PC-3 (cell line): ENCODE measurements around the gene AP2M1. TPM values are rescaled to one million over a fixed set of nuclear protein-coding genes. Genes with fewer than 3 reads are reported as not detected.
A peak's percentile ranks its signal among the peaks of the same experiment; 100 is the strongest.

Source experiments
- ATAC-seq: fragments of 200-7000 bp; cut with Tn5 transposase; 2 replicates; pipeline ENCODE4 v1.9.1; 2020; ENCODE audit warnings: mild to moderate bottlenecking, moderate library complexity
- BruUV-seq: library from RNA; stranded (reverse); fragments of 400-500 nt; replicated peaks from 2 replicates; lab custom pipeline; 2021; lab: Mats Ljungman, UMichigan
- CTCF ChIA-PET: fragments of 300-600 bp; sonication (Branson Sonifier 250); formaldehyde crosslinking; loops from one replicate; lab custom pipeline; 2022; ENCODE audit warnings: antibody characterized with exemption; lab: Charles Lee
- POLR2A ChIA-PET: fragments of 300-600 bp; sonication (Branson Sonifier 250); formaldehyde crosslinking; loops from one replicate; lab custom pipeline; 2022; ENCODE audit warnings: antibody characterized with exemption; ENCODE audit not compliant: unreplicated experiment; lab: Charles Lee
- DNase-seq: peaks from one replicate; pipeline ENCODE4 v3.0.0-alpha.2; 2015
- H2AFZ ChIP-seq: fragments of 300-600 bp; sonication (generic); 2 replicates; pipeline ENCODE4 v1.6.0; 2016; ENCODE audit warnings: antibody characterized with exemption, low read length
- H3F3A ChIP-seq: fragments of 300-600 bp; sonication (generic); one replicate; pipeline ENCODE4 v1.6.0; 2017; ENCODE audit warnings: antibody characterized with exemption, low read length, control low read depth, mild to moderate bottlenecking; ENCODE audit not compliant: unreplicated experiment
- H3K27ac ChIP-seq: fragments of 300-600 bp; sonication (generic); 2 replicates; pipeline ENCODE4 v1.5.1; 2016; ENCODE audit warnings: mild to moderate bottlenecking, low read length
- H3K27me3 ChIP-seq: fragments of 300-600 bp; sonication (generic); 2 replicates; pipeline ENCODE4 v1.6.1; 2016; ENCODE audit warnings: low read length, mixed read lengths
- H3K36me3 ChIP-seq: fragments of 300-600 bp; sonication (generic); 2 replicates; pipeline ENCODE4 v1.6.1; 2016; ENCODE audit warnings: low read depth, mixed run types, low read length, mixed read lengths
- H3K4me1 ChIP-seq: fragments of 300-600 bp; sonication (generic); 2 replicates; pipeline ENCODE4 v1.5.1; 2016; ENCODE audit warnings: low read length; ENCODE audit not compliant: insufficient read depth
- H3K4me2 ChIP-seq: fragments of 300-600 bp; sonication (generic); 2 replicates; pipeline ENCODE4 v1.6.0; 2016; ENCODE audit warnings: low read length
- H3K4me3 ChIP-seq: fragments of 300-600 bp; sonication (generic); 2 replicates; pipeline ENCODE4 v1.5.1; 2016; ENCODE audit warnings: mild to moderate bottlenecking, low read length, mixed read lengths
- H3K79me2 ChIP-seq: fragments of 300-600 bp; sonication (generic); 2 replicates; pipeline ENCODE4 v1.6.1; 2017; ENCODE audit warnings: low read length, mixed read lengths
- H3K9ac ChIP-seq: fragments of 300-600 bp; sonication (generic); 2 replicates; pipeline ENCODE4 v1.6.0; 2016; ENCODE audit warnings: mild to moderate bottlenecking, low read length
- H3K9me2 ChIP-seq: fragments of 300-600 bp; sonication (generic); replicated peaks from 2 replicates; pipeline ENCODE4 v1.6.1; 2016; ENCODE audit warnings: mixed run types, low read length, mixed read lengths
- H3K9me3 ChIP-seq: fragments of 300-600 bp; sonication (generic); 2 replicates; pipeline ENCODE4 v1.6.1; 2016; ENCODE audit warnings: low read length, mixed read lengths
- H4K20me1 ChIP-seq: fragments of 300-600 bp; sonication (generic); 2 replicates; pipeline ENCODE4 v1.6.1; 2016; ENCODE audit warnings: low read length, mixed read lengths
- EZH2 ChIP-seq: fragments of 300-600 bp; sonication (generic); IDR thresholded peaks from one replicate; pipeline ENCODE4 v1.6.1; 2017; ENCODE audit warnings: antibody characterized with exemption, mild to moderate bottlenecking, low read length; ENCODE audit not compliant: unreplicated experiment
- EZH2phosphoT487 ChIP-seq: fragments of 300-600 bp; sonication (generic); IDR thresholded peaks from 2 replicates; pipeline ENCODE4 v1.6.1; 2018; ENCODE audit warnings: mild to moderate bottlenecking, antibody characterized with exemption, low read length, borderline replicate concordance
- intact Hi-C: fragments of 100-400 bp; cut with micrococcal nuclease; formaldehyde crosslinking; loops from 2 replicates; pipeline ENCODE4 v1.9.0; 2023
- total RNA-seq: library from RNA; depleted of rRNA; stranded (reverse); fragments of >200 nt; gene quantifications from 2 replicates; pipeline ENCODE4 v1.2.3, GENCODE V29; 2014
- TF ChIP-seq, protein P1 (sequence below): fragments of 300-600 bp; sonication (generic); conservative IDR thresholded peaks from 2 replicates; pipeline ENCODE4 v1.5.1; 2017; ENCODE audit warnings: antibody characterized with exemption, low read depth, mild to moderate bottlenecking, low read length

The AP2M1 gene
- total RNA-seq, 1 experiment from 2014 or later = 522 TPM

DNA sequence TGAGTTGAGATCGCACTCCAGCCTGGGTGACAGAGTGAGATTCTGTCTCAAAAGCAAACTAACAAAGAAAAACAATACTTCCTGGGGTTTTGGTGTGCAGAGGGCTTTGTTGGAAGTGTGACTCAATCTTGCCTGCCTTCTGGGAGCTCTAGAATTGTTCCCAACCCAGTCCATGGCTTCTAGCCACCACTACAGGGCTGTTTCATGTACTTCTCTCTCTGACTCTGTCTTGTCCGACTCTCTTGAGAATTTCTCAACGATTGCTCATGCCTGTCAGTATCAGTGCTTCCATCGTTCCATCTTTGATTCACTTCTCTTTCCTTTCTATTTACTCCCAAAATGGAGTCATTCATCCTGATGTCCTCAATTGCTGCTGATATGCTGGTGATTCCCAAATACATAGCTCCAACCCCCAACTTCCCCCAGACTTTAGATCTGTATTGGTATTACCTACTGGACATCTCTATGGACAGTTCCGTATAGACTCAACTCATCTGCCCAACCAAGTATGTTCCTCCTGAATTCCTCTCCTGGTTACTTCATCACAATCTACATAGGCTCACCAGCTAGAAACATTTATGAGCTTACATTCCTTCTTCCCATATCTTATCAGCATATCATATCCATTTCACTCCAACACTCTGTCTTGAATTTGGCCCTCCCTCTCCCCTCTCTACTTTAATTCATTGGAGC, 1.8 kb upstream of the AP2M1 start:
- Histone ChIP-seq H3K9me3 (no peaks in the 10 kb centered on the region), H3K4me2 (no peak overlapping the region), H4K20me1 (peaks cover 12% of the 10 kb centered on the region), H3K9me2 (no peaks in the 10 kb centered on the region), H3K36me3 (peaks cover 11% of the 10 kb centered on the region), H2AFZ (no peak overlapping the region), H3K4me3 (no peak overlapping the region), H3K4me1 (peaks cover 55% of the 10 kb centered on the region), H3K27me3 (no peaks in the 10 kb centered on the region), H3K9ac (no peak overlapping the region), H3K79me2 (peaks cover 31% of the 10 kb centered on the region), H3F3A (no peaks in the 10 kb centered on the region), H3K27ac (peak overlapping the region; percentile 23)
- TF ChIP-seq, protein P1, sequence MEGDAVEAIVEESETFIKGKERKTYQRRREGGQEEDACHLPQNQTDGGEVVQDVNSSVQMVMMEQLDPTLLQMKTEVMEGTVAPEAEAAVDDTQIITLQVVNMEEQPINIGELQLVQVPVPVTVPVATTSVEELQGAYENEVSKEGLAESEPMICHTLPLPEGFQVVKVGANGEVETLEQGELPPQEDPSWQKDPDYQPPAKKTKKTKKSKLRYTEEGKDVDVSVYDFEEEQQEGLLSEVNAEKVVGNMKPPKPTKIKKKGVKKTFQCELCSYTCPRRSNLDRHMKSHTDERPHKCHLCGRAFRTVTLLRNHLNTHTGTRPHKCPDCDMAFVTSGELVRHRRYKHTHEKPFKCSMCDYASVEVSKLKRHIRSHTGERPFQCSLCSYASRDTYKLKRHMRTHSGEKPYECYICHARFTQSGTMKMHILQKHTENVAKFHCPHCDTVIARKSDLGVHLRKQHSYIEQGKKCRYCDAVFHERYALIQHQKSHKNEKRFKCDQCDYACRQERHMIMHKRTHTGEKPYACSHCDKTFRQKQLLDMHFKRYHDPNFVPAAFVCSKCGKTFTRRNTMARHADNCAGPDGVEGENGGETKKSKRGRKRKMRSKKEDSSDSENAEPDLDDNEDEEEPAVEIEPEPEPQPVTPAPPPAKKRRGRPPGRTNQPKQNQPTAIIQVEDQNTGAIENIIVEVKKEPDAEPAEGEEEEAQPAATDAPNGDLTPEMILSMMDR = no peak
- TF ChIP-seq EZH2phosphoT487 (no peak), EZH2 (no peak)
- intact Hi-C loops = no loop called here
- no TSS peak for BruUV-seq
- DNase-seq (no peak), ATAC-seq (no peak)
- CTCF ChIA-PET = no interaction called here
- POLR2A ChIA-PET = no interaction called here

DNA sequence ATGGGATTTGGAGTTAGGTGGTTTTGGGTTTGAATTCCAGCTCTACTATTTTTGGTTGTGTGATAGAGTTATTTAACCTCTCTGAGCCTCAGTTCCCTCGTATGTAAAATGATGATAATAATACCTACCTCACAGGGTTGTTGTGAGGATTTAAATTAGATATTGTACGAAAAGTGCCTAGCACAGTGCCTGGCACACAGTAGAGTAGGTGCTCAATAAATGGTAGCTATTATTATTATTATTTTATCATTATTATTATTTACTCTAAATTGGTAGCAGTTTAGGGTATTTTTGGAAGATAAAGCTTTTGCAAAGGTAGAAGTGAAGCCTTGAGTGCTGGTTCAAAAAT, 1.3 kb upstream of the AP2M1 start:
- Histone ChIP-seq H3K79me2 (peaks cover 37% of the 10 kb centered on the region), H3K4me1 (peaks cover 55% of the 10 kb centered on the region), H3K9me2 (no peaks in the 10 kb centered on the region), H3K9ac (no peak overlapping the region), H3K4me2 (no peak overlapping the region), H3K27ac (no peak overlapping the region), H3K4me3 (no peak overlapping the region), H4K20me1 (peaks cover 18% of the 10 kb centered on the region), H3K9me3 (no peaks in the 10 kb centered on the region), H3K36me3 (peaks cover 14% of the 10 kb centered on the region), H2AFZ (no peak overlapping the region), H3K27me3 (no peaks in the 10 kb centered on the region), H3F3A (no peaks in the 10 kb centered on the region)
- CTCF ChIA-PET = no interaction called here
- ATAC-seq (no peak), DNase-seq (no peak)
- POLR2A ChIA-PET = no interaction called here
- TF ChIP-seq, protein P1 = no peak
- no peak for TF ChIP-seq EZH2
- no peak for TF ChIP-seq EZH2phosphoT487
- intact Hi-C loops = no loop called here
- BruUV-seq = no TSS peak

DNA sequence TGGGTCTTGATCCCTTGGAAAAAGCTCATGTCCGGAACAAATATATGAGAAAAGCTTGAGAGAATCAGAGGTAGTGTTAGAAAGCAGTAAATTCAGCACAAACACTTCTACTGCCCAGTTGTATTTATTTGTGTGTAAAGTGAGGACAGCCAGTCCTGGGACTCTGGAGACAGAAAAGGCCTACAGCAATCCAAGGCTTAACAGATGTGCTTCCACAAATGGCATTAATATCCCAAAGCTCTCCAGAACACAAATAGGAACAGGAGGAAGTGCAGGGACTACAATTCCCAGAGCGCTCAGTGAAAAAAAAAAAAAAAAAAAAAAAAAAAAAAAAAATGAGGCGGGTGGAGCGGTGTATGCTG, 390 bp upstream of the AP2M1 start:
- peaks cover 23% of the 10 kb centered on the region for H3K36me3 ChIP-seq
- no peaks in the 10 kb centered on the region for H3K27me3 ChIP-seq
- CTCF ChIA-PET = interaction anchor here (0.6 kb wide), 1 partner anchor 22 kb away, joined by 8 read pairs; no protein-coding TSS in a partner anchor
- no peak overlapping the region for H3K27ac ChIP-seq
- BruUV-seq = no TSS peak
- H3K79me2 ChIP-seq = peaks cover 46% of the 10 kb centered on the region
- POLR2A ChIA-PET = interaction anchor here (0.6 to 1.1 kb wide), 2 partner anchors 145 to 289 kb away, joined by 25 to 37 read pairs; partner anchors contain the start of gene PARL
- no peak overlapping the region for H2AFZ ChIP-seq
- no peaks in the 10 kb centered on the region for H3K9me3 ChIP-seq
- no peaks in the 10 kb centered on the region for H3K9me2 ChIP-seq
- H4K20me1 ChIP-seq = peaks cover 18% of the 10 kb centered on the region
- H3K4me3 ChIP-seq = peak overlapping the region; percentile 24; the same call in 1 of the 2 replicates
- intact Hi-C loops = loop anchor here (1.0 to 2.0 kb wide), 4 partner anchors 17 to 125 kb away; partner anchors contain the start of genes EEF1AKMT4 and PSMD2
- TF ChIP-seq, protein P1 = no peak
- TF ChIP-seq EZH2 (no peak), EZH2phosphoT487 (no peak)
- no peak overlapping the region for H3K9ac ChIP-seq
- H3K4me1 ChIP-seq = peaks cover 54% of the 10 kb centered on the region
- no peak for DNase-seq
- H3F3A ChIP-seq = no peaks in the 10 kb centered on the region
- ATAC-seq = no peak
- H3K4me2 ChIP-seq = peak overlapping the region; percentile 48; the same call in 1 of the 2 replicates
